Stomach (tissue), 9 donors: ENCODE results near the gene LMOD2. TPM values are rescaled to one million over a fixed set of nuclear protein-coding genes. Genes with fewer than 3 reads are reported as not detected.

Experiments
- DNase-seq, 2 donors: peaks; one replicate each; pipeline versions ENCODE4 v3.0.0 to v3.0.0-alpha.2; 2013 to 2019
- H3K27ac ChIP-seq, 5 donors: fragments of 200-600 bp in 4 of 5; sonication (generic) in 4 of 5; one replicate each; pipeline ENCODE4 v1.5.1; 2013 to 2019; ENCODE audit warnings: mild to moderate bottlenecking in 1 of 5, moderate library complexity in 1 of 5
- H3K27me3 ChIP-seq, 3 donors: fragments of 200-600 bp; sonication (generic); one replicate each; pipeline ENCODE4 v1.5.1; 2017 to 2019; ENCODE audit warnings: mixed run types in 1 of 3
- H3K36me3 ChIP-seq, 4 donors: fragments of 200-600 bp; sonication (generic); 1 replicate in 3 of 4; 2 replicates in 1 of 4; pipeline ENCODE4 v1.5.1; 2016 to 2019
- H3K4me1 ChIP-seq, 4 donors: fragments of 200-600 bp; sonication (generic); one replicate each; pipeline ENCODE4 v1.5.1; 2016 to 2019
- H3K4me3 ChIP-seq, 4 donors: fragments of 200-600 bp; sonication (generic) in 3 of 4; one replicate each; pipeline ENCODE4 v1.5.1; 2016 to 2019; ENCODE audit warnings: mild to moderate bottlenecking in 1 of 4
- H3K9me3 ChIP-seq, 4 donors: fragments of 200-600 bp; sonication (generic); one replicate each; pipeline ENCODE4 v1.5.1; 2016 to 2019
- EP300 ChIP-seq: sonication (generic); formaldehyde crosslinking; IDR thresholded peaks from one replicate; pipeline ENCODE4 v1.6.1; 2017; ENCODE audit warnings: antibody characterized with exemption
- POLR2A ChIP-seq, 4 donors: fragments of 450-650 bp; IDR thresholded peaks; one replicate each; pipeline ENCODE4 v1.6.1; 2016; ENCODE audit warnings: antibody characterized with exemption in 4 of 4, control low read depth in 2 of 4, mild to moderate bottlenecking in 1 of 4, moderate library complexity in 1 of 4
- POLR2AphosphoS5 ChIP-seq, 3 donors: sonication (generic); formaldehyde crosslinking; IDR thresholded peaks; one replicate each; pipeline ENCODE4 v1.6.1; 2016; ENCODE audit warnings: antibody characterized with exemption in 3 of 3
- WGBS, 5 donors: extraction: QIAGEN DNeasy Blood & Tissue Kit in 3 of 5; methylation state at CpG; one replicate each; pipeline versions ENCODE4 v1.1.5 to v1.1.7; 2013 to 2018; 5-methylcytosine and 5-hydroxymethylcytosine counted together
- intact Hi-C: fragments of 100-400 bp; cut with DNase I; formaldehyde crosslinking; loops from one replicate; pipeline ENCODE4 v1.15.1; 2023; ENCODE audit warnings: low total_unique reads
- polyA plus RNA-seq, 3 donors: library from polyadenylated mRNA; stranded (reverse); fragments of 200-250 nt; gene quantifications; one replicate each; pipeline ENCODE4 v1.2.3, GENCODE V29; 2013
- total RNA-seq, 5 donors: library from RNA; depleted of rRNA; stranded (reverse); fragments of >200 nt; gene quantifications; one replicate each; pipeline versions ENCODE4 v1.1.0 to v1.2.3, GENCODE V29; 2014 to 2016
- TF ChIP-seq, protein P1 (sequence below), 7 experiments: fragments of 450-650 bp in 4 of 7; fragments of 200-600 bp in 3 of 7; sonication (generic) in 3 of 7; IDR thresholded peaks; one replicate each; pipeline ENCODE4 v1.5.1; 2016 to 2019; ENCODE audit warnings: antibody characterized with exemption in 7 of 7, control low read depth in 2 of 7, mild to moderate bottlenecking in 1 of 7
- donor health status: healthy with polysubstance abuse.
- donor health status: Bipolar disorder and iron deficiency.
- donor health status: healthy.

LMOD2 gene
- total and polyA plus RNA-seq, 8 donors, result 0.05 to 0.46 (median 0.12) TPM; not detected in 5

DNA sequence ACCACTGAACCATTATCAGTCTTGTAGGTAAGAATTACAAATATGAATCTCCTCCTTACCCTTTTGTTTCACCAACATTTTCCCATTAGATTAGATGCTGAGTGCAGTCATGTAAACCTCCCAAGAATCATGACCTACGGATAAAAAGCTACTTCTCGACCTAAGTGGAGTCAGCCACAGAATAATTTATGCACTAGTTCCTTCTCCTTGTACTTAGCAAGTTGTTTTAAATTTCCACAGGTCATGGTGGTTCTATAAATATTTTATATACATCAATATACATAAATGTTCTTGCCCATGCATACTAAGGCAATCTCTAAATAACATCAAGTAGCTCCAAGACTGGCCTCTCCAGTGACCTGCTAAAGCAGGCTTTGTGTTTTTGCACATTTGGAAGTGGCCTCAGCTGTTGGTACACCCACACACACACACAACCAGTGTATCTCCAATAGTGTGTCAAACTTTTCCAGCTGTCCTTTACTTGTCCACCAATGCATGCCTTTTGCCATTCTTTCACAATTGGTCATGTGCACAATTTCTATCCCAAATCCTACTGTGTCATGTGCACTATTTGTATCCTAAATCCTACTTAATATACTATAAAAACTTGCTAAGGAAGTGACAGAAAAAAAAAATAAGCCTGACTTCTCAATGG, 21.5 kb downstream of the LMOD2 start:
- Histone ChIP-seq H3K9me3 (no peaks in the 10 kb centered on the region), H3K4me1 (peaks cover 0 to 21% (median 10%) of the 10 kb centered on the region in 4 donors), H3K36me3 (peaks cover 0 to 22% (median 13%) of the 10 kb centered on the region in 4 donors), H3K27me3 (no peaks in the 10 kb centered on the region), H3K27ac (no peak overlapping the region), H3K4me3 (no peak overlapping the region)
- WGBS, 5 donors, result 69 to 86% (median 78%) methylated on average over 2 of the region's 2 CpGs
- intact Hi-C loops, result no loop called here
- DNase-seq, result no peak
- TF ChIP-seq, protein P1, sequence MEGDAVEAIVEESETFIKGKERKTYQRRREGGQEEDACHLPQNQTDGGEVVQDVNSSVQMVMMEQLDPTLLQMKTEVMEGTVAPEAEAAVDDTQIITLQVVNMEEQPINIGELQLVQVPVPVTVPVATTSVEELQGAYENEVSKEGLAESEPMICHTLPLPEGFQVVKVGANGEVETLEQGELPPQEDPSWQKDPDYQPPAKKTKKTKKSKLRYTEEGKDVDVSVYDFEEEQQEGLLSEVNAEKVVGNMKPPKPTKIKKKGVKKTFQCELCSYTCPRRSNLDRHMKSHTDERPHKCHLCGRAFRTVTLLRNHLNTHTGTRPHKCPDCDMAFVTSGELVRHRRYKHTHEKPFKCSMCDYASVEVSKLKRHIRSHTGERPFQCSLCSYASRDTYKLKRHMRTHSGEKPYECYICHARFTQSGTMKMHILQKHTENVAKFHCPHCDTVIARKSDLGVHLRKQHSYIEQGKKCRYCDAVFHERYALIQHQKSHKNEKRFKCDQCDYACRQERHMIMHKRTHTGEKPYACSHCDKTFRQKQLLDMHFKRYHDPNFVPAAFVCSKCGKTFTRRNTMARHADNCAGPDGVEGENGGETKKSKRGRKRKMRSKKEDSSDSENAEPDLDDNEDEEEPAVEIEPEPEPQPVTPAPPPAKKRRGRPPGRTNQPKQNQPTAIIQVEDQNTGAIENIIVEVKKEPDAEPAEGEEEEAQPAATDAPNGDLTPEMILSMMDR (IDR thresholded peaks at IDR 0.05), result no peak
- TF ChIP-seq POLR2AphosphoS5 (IDR thresholded peaks at IDR 0.05) (no peak), POLR2A (IDR thresholded peaks at IDR 0.05) (no peak), EP300 (no peak)

DNA sequence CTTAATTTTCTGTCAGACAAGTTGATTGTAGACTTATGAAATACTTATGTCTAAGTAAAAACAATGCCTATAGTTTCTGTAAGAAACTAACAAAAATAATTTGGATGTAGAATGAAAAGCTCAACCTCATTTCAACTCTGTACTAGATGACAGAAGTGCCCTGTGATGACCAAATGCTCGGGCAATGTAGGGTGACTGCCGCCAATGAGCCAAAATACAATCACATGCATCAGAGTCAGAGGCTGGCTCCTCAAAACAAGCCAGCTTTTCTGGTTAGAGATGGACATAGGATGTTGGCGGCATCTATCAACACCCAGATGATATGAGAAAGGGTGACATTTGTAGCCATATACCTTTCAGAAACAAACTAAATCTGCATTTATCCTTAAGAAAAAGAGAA, 23.9 kb downstream of the LMOD2 start:
- no peaks in the 10 kb centered on the region for H3K27me3 ChIP-seq
- no peak overlapping the region for H3K4me3 ChIP-seq
- intact Hi-C loops, result no loop called here
- no peaks in the 10 kb centered on the region for H3K9me3 ChIP-seq
- 92 to 96% (median 96%) methylated on average over 3 of the region's 3 CpGs for WGBS, 5 donors
- peaks cover 0 to 10% (median 5%) of the 10 kb centered on the region in 4 donors for H3K4me1 ChIP-seq
- H3K27ac ChIP-seq, result no peak overlapping the region
- no peak for DNase-seq
- no peak for TF ChIP-seq POLR2A (IDR thresholded peaks at IDR 0.05)
- TF ChIP-seq, protein P1 (IDR thresholded peaks at IDR 0.05), result no peak
- H3K36me3 ChIP-seq, result peaks cover 0 to 37% (median 28%) of the 10 kb centered on the region in 4 donors

DNA sequence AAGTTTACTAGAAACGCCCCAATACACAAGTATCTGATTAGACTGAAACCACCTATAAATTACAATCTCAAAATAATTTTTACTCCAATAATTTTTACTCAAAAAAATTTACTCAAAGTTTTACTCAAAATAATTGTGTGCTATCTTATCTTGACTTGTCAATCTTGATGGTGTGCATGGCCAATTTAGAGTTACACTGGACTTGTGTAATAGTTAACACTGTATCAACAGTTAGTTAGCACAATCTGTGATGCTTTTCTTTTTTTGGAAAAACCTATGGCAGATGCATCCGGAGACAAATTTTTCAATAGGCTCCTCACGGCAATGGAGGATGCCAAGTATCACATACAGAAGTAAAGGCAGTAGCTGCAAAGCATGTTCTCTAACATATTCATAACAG, 24.9 kb downstream of the LMOD2 start:
- intact Hi-C loops, result no loop called here
- peaks cover 0 to under 1% (median 0%) of the 10 kb centered on the region in 4 donors for H3K4me1 ChIP-seq
- no peak overlapping the region for H3K27ac ChIP-seq
- H3K4me3 ChIP-seq, result no peak overlapping the region
- no peak for TF ChIP-seq EP300
- no peak for TF ChIP-seq POLR2AphosphoS5 (IDR thresholded peaks at IDR 0.05)
- TF ChIP-seq, protein P1 (IDR thresholded peaks at IDR 0.05), result no peak
- TF ChIP-seq POLR2A (IDR thresholded peaks at IDR 0.05), result no peak
- H3K27me3 ChIP-seq, result no peaks in the 10 kb centered on the region
- WGBS, 5 donors, result 70 to 91% (median 87%) methylated on average over 3 of the region's 3 CpGs
- no peaks in the 10 kb centered on the region for H3K9me3 ChIP-seq
- H3K36me3 ChIP-seq, result peaks cover 0 to 46% (median 35%) of the 10 kb centered on the region in 4 donors
- DNase-seq, result no peak

DNA sequence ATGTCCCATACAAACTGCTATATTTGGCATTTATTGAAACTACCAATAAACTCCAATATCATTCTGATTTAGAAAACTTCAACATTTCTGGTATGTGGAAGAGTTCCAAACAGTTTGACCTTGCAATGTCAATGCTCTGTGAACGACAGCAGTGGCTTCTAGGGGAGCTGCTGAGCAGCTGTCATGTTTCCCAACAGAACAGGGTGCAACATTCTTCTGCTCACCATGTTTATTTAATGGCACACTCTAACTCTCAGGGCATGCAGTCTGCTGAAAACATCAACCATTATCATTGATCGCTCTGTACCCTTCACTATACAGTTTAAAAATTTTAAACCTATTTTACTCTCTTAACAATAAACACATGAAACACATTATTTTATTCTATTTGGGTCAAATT, 25.9 kb downstream of the LMOD2 start:
- Histone ChIP-seq H3K4me3 (no peak overlapping the region), H3K27ac (no peak overlapping the region), H3K36me3 (peaks cover 0 to 46% (median 37%) of the 10 kb centered on the region in 4 donors), H3K9me3 (no peaks in the 10 kb centered on the region), H3K4me1 (no peaks in the 10 kb centered on the region), H3K27me3 (no peaks in the 10 kb centered on the region)
- TF ChIP-seq EP300, result no peak
- no peak for TF ChIP-seq POLR2AphosphoS5 (IDR thresholded peaks at IDR 0.05)
- TF ChIP-seq, protein P1 (IDR thresholded peaks at IDR 0.05), result no peak
- no peak for TF ChIP-seq POLR2A (IDR thresholded peaks at IDR 0.05)
- DNase-seq, result peak in 1 of 2 donors; percentile 23
- 52 to 66% (median 64%) methylated on average over 2 of the region's 2 CpGs for WGBS, 5 donors
- intact Hi-C loops, result no loop called here
